Measurements from ENCODE around the gene ZNF222. TPM values are rescaled to one million over a fixed set of nuclear protein-coding genes. Genes with fewer than 3 reads are reported as not detected.
A peak's percentile ranks its signal among the peaks of the same experiment; 100 is the strongest.

Gene ZNF222
- total RNA-seq, 2 donors from 2014 or later, result 1.8 to 4.7 TPM

GRCh38 chr19:44026622-44027021 lies 1.4 kb downstream of the ZNF222 start:
- no peak for DNase-seq (ENCODE audit: low spot score)
- TF ChIP-seq CTCF (IDR thresholded peaks at IDR 0.05), result no peak
- Histone ChIP-seq H3K9me3 (peaks cover 30% of the 10 kb centered on the region), H3K4me1 (ENCODE audit: control insufficient read depth in 1 of 2, low read depth in 2 of 2) (peaks cover 5% of the 10 kb centered on the region in 2 donors), H3K27me3 (replicated peaks; ENCODE audit: insufficient read depth) (no peaks in the 10 kb centered on the region), H3K36me3 (peaks cover 43% of the 10 kb centered on the region), H3K27ac (no peak overlapping the region), H3K4me3 (no peak overlapping the region)
- ATAC-seq (ENCODE audit: insufficient number of reproducible peaks, low FRiP score, low read depth), result no peak

DNA sequence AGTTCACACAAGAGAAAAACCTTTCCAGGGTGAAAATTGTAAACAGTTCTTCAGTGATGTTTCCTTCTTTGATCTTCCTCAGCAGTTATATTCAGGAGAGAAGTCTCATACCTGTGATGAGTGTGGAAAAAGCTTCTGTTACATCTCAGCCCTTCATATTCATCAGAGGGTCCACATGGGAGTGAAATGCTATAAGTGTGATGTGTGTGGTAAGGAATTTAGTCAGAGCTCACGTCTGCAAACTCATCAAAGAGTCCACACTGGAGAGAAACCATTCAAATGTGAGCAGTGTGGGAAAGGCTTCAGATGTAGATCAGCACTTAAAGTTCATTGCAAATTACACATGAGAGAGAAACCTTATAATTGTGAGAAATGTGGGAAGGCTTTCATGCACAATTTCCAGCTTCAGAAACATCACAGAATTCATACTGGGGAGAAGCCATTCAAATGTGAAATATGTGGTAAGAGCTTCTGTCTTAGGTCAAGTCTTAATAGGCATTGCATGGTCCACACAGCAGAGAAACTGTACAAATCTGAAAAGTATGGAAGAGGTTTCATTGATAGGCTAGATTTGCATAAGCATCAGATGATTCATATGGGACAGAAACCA lies 6.9 kb downstream of the ZNF222 start:
- Histone ChIP-seq H3K27me3 (replicated peaks; ENCODE audit: insufficient read depth) (no peaks in the 10 kb centered on the region), H3K9me3 (peaks cover 81% of the 10 kb centered on the region), H3K4me3 (no peak overlapping the region), H3K36me3 (peaks cover 49% of the 10 kb centered on the region), H3K4me1 (ENCODE audit: control insufficient read depth in 1 of 2, low read depth in 2 of 2) (no peaks in the 10 kb centered on the region), H3K27ac (no peak overlapping the region)
- TF ChIP-seq CTCF (IDR thresholded peaks at IDR 0.05), result no peak
- ATAC-seq (ENCODE audit: insufficient number of reproducible peaks, low FRiP score, low read depth) (no peak), DNase-seq (ENCODE audit: low spot score) (no peak)

- Histone ChIP-seq H3K9me3 (peaks cover 7% of the 10 kb centered on the region), H3K27me3 (replicated peaks; ENCODE audit: insufficient read depth) (no peaks in the 10 kb centered on the region), H3K4me3 (no peak overlapping the region), H3K27ac (no peak overlapping the region), H3K4me1 (ENCODE audit: control insufficient read depth in 1 of 2, low read depth in 2 of 2) (no peaks in the 10 kb centered on the region), H3K36me3 (no peaks in the 10 kb centered on the region)
- no peak for TF ChIP-seq CTCF (IDR thresholded peaks at IDR 0.05)
- DNase-seq (ENCODE audit: low spot score) (no peak), ATAC-seq (ENCODE audit: insufficient number of reproducible peaks, low FRiP score, low read depth) (no peak)
These were observed 17.0 kb downstream of the ZNF222 start for GRCh38 chr19:44042147-44042546.

DNA sequence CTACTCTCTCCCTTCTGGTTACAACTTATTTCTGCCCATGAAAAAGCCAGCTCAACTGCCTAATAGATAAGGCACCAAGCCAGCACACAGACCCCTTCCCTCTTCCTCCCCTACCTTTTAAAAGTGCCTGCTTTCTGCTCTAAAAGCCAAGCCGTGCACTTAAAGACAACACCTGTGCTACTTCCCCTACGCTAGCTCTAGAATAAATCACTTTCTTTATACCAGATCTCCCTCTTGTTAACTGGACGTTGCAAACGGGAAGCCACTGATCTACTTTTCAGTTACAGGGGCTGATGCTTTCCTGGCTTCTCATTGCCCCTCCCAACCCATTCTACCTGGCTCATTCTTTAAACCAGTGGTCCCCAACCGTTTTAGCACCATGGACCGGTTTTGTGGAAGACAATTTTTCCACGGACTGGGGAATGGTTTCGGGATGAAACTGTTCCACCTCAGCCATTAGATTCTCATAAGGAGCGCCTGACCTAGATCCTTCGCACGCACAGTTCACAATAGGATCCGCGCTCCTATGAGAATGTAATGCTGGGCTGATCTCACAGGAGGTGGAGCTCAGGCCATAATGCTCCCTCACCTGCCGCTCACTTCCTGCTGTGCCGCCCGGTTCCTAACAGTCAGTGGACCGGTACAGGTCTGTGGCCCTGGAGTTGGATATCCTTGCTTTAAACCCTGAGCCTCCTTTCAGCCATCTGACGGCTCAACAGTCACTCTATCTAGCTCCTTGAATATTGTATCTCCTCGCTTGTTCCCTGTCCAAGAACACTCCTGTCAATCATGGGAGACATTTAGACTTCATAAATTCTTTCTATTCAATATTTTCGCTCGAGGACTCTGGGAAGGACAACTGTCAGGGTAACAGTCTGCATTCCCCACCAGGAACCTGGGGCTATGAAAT lies 25.8 kb downstream of the ZNF222 start:
- Histone ChIP-seq H3K27ac (no peak overlapping the region), H3K4me1 (ENCODE audit: control insufficient read depth in 1 of 2, low read depth in 2 of 2) (peaks cover 5 to 16% of the 10 kb centered on the region in 2 donors), H3K4me3 (peak overlapping the region; percentile 76), H3K36me3 (peaks cover 10% of the 10 kb centered on the region), H3K27me3 (replicated peaks; ENCODE audit: insufficient read depth) (no peaks in the 10 kb centered on the region), H3K9me3 (no peaks in the 10 kb centered on the region)
- ATAC-seq (ENCODE audit: insufficient number of reproducible peaks, low FRiP score, low read depth) (no peak), DNase-seq (ENCODE audit: low spot score) (no peak)
- TF ChIP-seq CTCF (IDR thresholded peaks at IDR 0.05), result no peak

DNA sequence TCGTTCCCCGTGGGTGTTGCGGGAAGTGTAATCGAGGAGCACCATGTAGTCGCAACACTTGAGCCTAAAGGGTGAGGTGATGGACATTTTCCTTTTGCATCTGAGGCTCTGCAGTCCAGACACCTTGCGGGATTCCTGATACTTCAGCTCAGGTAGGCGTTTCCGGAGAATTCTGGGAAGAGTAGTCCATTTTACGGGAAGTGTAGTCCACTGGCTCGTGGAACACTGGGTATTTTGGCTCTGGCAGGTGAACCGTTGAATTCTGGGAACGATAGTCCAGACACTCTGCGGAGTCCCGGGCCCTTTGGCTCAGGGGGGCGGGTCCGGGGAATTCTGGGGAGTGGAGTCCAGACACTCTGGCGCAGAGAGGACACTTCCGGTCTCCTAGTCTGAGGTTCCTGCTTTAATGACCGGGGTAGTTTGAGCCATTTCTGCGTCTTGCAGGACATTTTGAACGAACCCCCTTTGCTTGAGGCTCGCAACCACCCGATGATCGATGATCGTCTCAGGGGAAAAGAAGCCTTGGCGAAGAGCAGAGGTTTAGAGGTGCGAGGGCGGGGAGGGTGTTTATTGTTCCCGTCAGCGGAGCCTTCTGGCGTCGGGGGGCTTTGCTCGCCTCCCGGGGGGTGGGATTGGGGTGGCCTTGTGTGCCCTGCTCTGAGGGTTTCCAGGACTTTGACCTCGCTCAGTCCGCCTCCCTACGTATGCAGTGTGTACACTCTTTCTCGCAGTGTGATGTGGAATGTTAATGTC lies 26.6 kb downstream of the ZNF222 start, which contains the start of gene ZNF223:
ZNF223 (plus strand) TSS at position 387 of the 753 bp plus-strand sequence. CDS start 3,141 bp downstream, outside the sequence.
- DNase-seq (ENCODE audit: low spot score), result peak; percentile 80
- TF ChIP-seq CTCF (IDR thresholded peaks at IDR 0.05), result no peak
- no peaks in the 10 kb centered on the region for H3K9me3 ChIP-seq
- peak; percentile 91 for ATAC-seq (ENCODE audit: insufficient number of reproducible peaks, low FRiP score, low read depth)
- H3K4me1 ChIP-seq (ENCODE audit: control insufficient read depth in 1 of 2, low read depth in 2 of 2), result peaks cover 5 to 16% of the 10 kb centered on the region in 2 donors
- peak within 1 kb of the TSS; percentile 76 for H3K4me3 ChIP-seq
- H3K27me3 ChIP-seq (replicated peaks; ENCODE audit: insufficient read depth), result no peaks in the 10 kb centered on the region
- peaks cover 15% of the 10 kb centered on the region for H3K36me3 ChIP-seq
- peak within 1 kb of the TSS; percentile 55 to 56 for H3K27ac ChIP-seq

Data from thoracic aorta (tissue), 2 donors.